Measurements from ENCODE around the gene PDP2. TPM values are rescaled to one million over a fixed set of nuclear protein-coding genes. Genes with fewer than 3 reads are reported as not detected.

PDP2 gene, protein sequence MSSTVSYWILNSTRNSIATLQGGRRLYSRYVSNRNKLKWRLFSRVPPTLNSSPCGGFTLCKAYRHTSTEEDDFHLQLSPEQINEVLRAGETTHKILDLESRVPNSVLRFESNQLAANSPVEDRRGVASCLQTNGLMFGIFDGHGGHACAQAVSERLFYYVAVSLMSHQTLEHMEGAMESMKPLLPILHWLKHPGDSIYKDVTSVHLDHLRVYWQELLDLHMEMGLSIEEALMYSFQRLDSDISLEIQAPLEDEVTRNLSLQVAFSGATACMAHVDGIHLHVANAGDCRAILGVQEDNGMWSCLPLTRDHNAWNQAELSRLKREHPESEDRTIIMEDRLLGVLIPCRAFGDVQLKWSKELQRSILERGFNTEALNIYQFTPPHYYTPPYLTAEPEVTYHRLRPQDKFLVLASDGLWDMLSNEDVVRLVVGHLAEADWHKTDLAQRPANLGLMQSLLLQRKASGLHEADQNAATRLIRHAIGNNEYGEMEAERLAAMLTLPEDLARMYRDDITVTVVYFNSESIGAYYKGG
- total RNA-seq (2021) (26.4 to 28.4 TPM (median 27.0 TPM) in 3 replicates), Bru-seq, nascent RNA (percentile 90 among the genes with signal in this experiment)
- long read RNA-seq, experiment 1, full-length matches to known transcripts, result 26 of 42 reads
- long read RNA-seq, experiment 1, partial matches to known transcripts, result 4 of 42 reads
- long read RNA-seq, experiment 1, other reads (novel, unspliced or antisense), result 12 of 42 reads
- long read RNA-seq, experiment 2, full-length matches to known transcripts, result 1 of 17 reads
- long read RNA-seq, experiment 2, partial matches to known transcripts, result 0 of 17 reads
- long read RNA-seq, experiment 2, other reads (novel, unspliced or antisense), result 16 of 17 reads
- long read RNA-seq, experiment 3, full-length matches to known transcripts, result 1 of 7 reads
- long read RNA-seq, experiment 3, partial matches to known transcripts, result 3 of 7 reads
- long read RNA-seq, experiment 3, other reads (novel, unspliced or antisense), result 3 of 7 reads

- ATAC-seq (peak; percentile 99), DNase-seq (ENCODE audit: low spot score) (peak; percentile 97)
- H3K4me3 Mint-ChIP-seq, result peak within 1 kb of the TSS; percentile 95
- ChIA-PET CTCF (interaction anchor here (0.5 to 3.4 kb wide), 23 partner anchors 8 to 538 kb away, joined by 3 to 31 read pairs (median 4); partner anchors contain the start of genes CES3, DYNC1LI2 and NAE1), POLR2A (interaction anchor here (0.6 to 1.4 kb wide), 6 partner anchors 15 to 99 kb away, joined by 3 to 6 read pairs (median 4); partner anchors contain the start of gene NAE1)
- H3K4me1 Mint-ChIP-seq, result peaks cover 9% of the 10 kb centered on the region
- H3K27me3 Mint-ChIP-seq (ENCODE audit: low read depth), result peaks cover 11% of the 10 kb centered on the region
- no peaks in the 10 kb centered on the region for H3K9me3 Mint-ChIP-seq
- H3K36me3 Mint-ChIP-seq, result peaks cover 13% of the 10 kb centered on the region
- H3K27ac Mint-ChIP-seq, result peak within 1 kb of the TSS; percentile 93
- TF ChIP-seq STAT6 (CRISPR knock-in tag; conservative IDR thresholded peaks at IDR 0.05; ENCODE audit: low read depth) (no peak), ATF2 (CRISPR knock-in tag; IDR thresholded peaks at IDR 0.05; ENCODE audit: borderline replicate concordance, low read depth) (no peak), E2F1 (CRISPR knock-in tag; IDR thresholded peaks at IDR 0.05) (peak; percentile 84; the same call in 1 of the 2 replicates), ELF4 (CRISPR knock-in tag; IDR thresholded peaks at IDR 0.05; ENCODE audit: low read depth) (no peak), FOXP4 (CRISPR knock-in tag; IDR thresholded peaks at IDR 0.05) (peak; percentile 64; the same call in 1 of the 2 replicates), TEAD1 (CRISPR knock-in tag; IDR thresholded peaks at IDR 0.05) (0 out of 2 replicates have a peak, but pooled peaks have one; percentile 11), HMGXB4 (CRISPR knock-in tag; IDR thresholded peaks at IDR 0.05) (0 out of 2 replicates have a peak, but pooled peaks have one; percentile 57), ZNF423 (CRISPR knock-in tag; IDR thresholded peaks at IDR 0.05) (no peak), PREB (CRISPR knock-in tag; IDR thresholded peaks at IDR 0.05; ENCODE audit: borderline replicate concordance) (no peak), NFYB (CRISPR knock-in tag; conservative IDR thresholded peaks at IDR 0.05; ENCODE audit: low read depth) (peak; percentile 97), HMGA2 (CRISPR knock-in tag; IDR thresholded peaks at IDR 0.05) (no peak), SOX15 (CRISPR knock-in tag; IDR thresholded peaks at IDR 0.05) (no peak), TP53 (CRISPR knock-in tag; IDR thresholded peaks at IDR 0.05) (peak; percentile 41; the same call in 1 of the 2 replicates), NFATC4 (CRISPR knock-in tag; IDR thresholded peaks at IDR 0.05) (no peak)
- TF ChIP-seq, protein P1, sequence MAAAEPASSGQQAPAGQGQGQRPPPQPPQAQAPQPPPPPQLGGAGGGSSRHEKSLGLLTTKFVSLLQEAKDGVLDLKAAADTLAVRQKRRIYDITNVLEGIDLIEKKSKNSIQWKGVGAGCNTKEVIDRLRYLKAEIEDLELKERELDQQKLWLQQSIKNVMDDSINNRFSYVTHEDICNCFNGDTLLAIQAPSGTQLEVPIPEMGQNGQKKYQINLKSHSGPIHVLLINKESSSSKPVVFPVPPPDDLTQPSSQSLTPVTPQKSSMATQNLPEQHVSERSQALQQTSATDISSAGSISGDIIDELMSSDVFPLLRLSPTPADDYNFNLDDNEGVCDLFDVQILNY (CRISPR knock-in tag; IDR thresholded peaks at IDR 0.05), result no peak
- TF ChIP-seq, protein P2, sequence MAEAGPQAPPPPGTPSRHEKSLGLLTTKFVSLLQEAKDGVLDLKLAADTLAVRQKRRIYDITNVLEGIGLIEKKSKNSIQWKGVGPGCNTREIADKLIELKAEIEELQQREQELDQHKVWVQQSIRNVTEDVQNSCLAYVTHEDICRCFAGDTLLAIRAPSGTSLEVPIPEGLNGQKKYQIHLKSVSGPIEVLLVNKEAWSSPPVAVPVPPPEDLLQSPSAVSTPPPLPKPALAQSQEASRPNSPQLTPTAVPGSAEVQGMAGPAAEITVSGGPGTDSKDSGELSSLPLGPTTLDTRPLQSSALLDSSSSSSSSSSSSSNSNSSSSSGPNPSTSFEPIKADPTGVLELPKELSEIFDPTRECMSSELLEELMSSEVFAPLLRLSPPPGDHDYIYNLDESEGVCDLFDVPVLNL (CRISPR knock-in tag; IDR thresholded peaks at IDR 0.05; ENCODE audit: borderline replicate concordance, low read depth), result no peak
- TF ChIP-seq, protein P3, sequence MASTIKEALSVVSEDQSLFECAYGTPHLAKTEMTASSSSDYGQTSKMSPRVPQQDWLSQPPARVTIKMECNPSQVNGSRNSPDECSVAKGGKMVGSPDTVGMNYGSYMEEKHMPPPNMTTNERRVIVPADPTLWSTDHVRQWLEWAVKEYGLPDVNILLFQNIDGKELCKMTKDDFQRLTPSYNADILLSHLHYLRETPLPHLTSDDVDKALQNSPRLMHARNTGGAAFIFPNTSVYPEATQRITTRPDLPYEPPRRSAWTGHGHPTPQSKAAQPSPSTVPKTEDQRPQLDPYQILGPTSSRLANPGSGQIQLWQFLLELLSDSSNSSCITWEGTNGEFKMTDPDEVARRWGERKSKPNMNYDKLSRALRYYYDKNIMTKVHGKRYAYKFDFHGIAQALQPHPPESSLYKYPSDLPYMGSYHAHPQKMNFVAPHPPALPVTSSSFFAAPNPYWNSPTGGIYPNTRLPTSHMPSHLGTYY (CRISPR knock-in tag; IDR thresholded peaks at IDR 0.05), result no peak
Observed at GRCh38 chr16:66880288-66881013, at the start of gene PDP2. Gene PDP2, plus strand, starts transcription at chr16:66880515. Its CDS starts 3,770 bp downstream, at chr16:66884285.

All from WTC11 (cell line).